A549 (cell line): ENCODE measurements around the gene CD3E. TPM values are rescaled to one million over a fixed set of nuclear protein-coding genes. Genes with fewer than 3 reads are reported as not detected.

Experiments used
- ATAC-seq, 2 experiments: fragments of 200-7000 bp in 1 of 2; fragments of >200 bp in 1 of 2; cut with Nextera tagmentation in 1 of 2; cut with Tn5 transposase in 1 of 2; 3 replicates each; pipeline versions ENCODE4 v1.8.0 to v1.9.1; 2018 to 2020; ENCODE audit warnings: mild to moderate bottlenecking in 1 of 2, moderate library complexity in 1 of 2
- CTCF ChIA-PET: fragments of 300-600 bp; sonication (Branson Sonifier 250); formaldehyde crosslinking; extraction: SDS; loops from one replicate; lab custom pipeline; 2021; ENCODE audit warnings: antibody characterized with exemption, inconsistent platforms; lab: Yijun Ruan, JAX
- POLR2A ChIA-PET: fragments of 350-600 bp; formaldehyde crosslinking; extraction: SDS; loops from one replicate; lab custom pipeline; 2021; ENCODE audit warnings: antibody characterized with exemption, inconsistent platforms; lab: Yijun Ruan, JAX
- DNase-seq, 2 experiments: peaks; one replicate each; pipeline versions ENCODE4 v3.0.0 to v3.0.0-alpha.2; 2011 to 2016; ENCODE audit warnings: low read depth in 1 of 2, low spot score in 1 of 2
- FAIRE-seq: peaks from 2 replicates; lab custom pipeline; 2011; peaks lifted over from hg19 to GRCh38; lab: Jason Lieb, UNC
- H3K27ac ChIP-seq, 2 experiments: fragments of >200 bp; sonication (Bioruptor Twin); formaldehyde crosslinking; 3 replicates each; pipeline ENCODE4 v1.5.1; 2016 to 2017
- H3K4me1 ChIP-seq: fragments of >200 bp; sonication (Bioruptor Twin); formaldehyde crosslinking; 3 replicates; pipeline ENCODE4 v1.6.1; 2016
- H3K4me2 ChIP-seq: fragments of >200 bp; sonication (Bioruptor Twin); formaldehyde crosslinking; 3 replicates; pipeline ENCODE4 v1.6.1; 2016
- H3K4me3 ChIP-seq: fragments of >200 bp; sonication (Bioruptor Twin); formaldehyde crosslinking; 3 replicates; pipeline ENCODE4 v1.5.1; 2016
- H3K9me3 ChIP-seq: fragments of >200 bp; sonication (Bioruptor Twin); formaldehyde crosslinking; 3 replicates; pipeline ENCODE4 v1.6.1; 2016
- CBX2 ChIP-seq: fragments of 200-600 bp; sonication (generic); IDR thresholded peaks from 2 replicates; pipeline ENCODE4 v1.6.1; 2016; ENCODE audit warnings: low read depth, mild to moderate bottlenecking, borderline replicate concordance
- CEBPB ChIP-seq, 2 experiments: fragments of >200 bp in 1 of 2; sonication (Bioruptor Twin) in 1 of 2; formaldehyde crosslinking in 1 of 2; IDR thresholded peaks; 2 replicates each; pipeline ENCODE4 v1.6.1; 2012 to 2016
- CHD2 ChIP-seq: fragments of 150-350 bp; IDR thresholded peaks from 2 replicates; pipeline ENCODE4 v1.6.1; 2014; ENCODE audit warnings: low read length; ENCODE audit not compliant: partially characterized antibody
- EHF ChIP-seq: fragments of 250-450 bp; sonication (Bioruptor Pico); IDR thresholded peaks from 2 replicates; pipeline ENCODE4 v1.5.0; 2020; ENCODE audit warnings: mild to moderate bottlenecking
- HDAC2 ChIP-seq: fragments of 200-600 bp; sonication (generic); IDR thresholded peaks from 2 replicates; pipeline ENCODE4 v1.6.1; 2016
- HMGXB4 ChIP-seq: fragments of 250-450 bp; sonication (Bioruptor Pico); IDR thresholded peaks from 2 replicates; pipeline ENCODE4 v1.5.0; 2021; ENCODE audit warnings: mild to moderate bottlenecking, moderate library complexity, borderline replicate concordance
- HOXA7 ChIP-seq: fragments of 250-450 bp; sonication (Bioruptor Pico); IDR thresholded peaks from 2 replicates; pipeline ENCODE4 v1.5.0; 2020; ENCODE audit warnings: mild to moderate bottlenecking, moderate library complexity
- JUNB ChIP-seq: fragments of >200 bp; sonication (Bioruptor Twin); formaldehyde crosslinking; IDR thresholded peaks from 2 replicates; pipeline ENCODE4 v1.6.1; 2016
- MAFK ChIP-seq: fragments of 450-650 bp; IDR thresholded peaks from 2 replicates; pipeline ENCODE4 v1.6.1; 2014; ENCODE audit not compliant: partially characterized antibody
- MAZ ChIP-seq: fragments of 150-350 bp; IDR thresholded peaks from 2 replicates; pipeline ENCODE4 v1.6.1; 2014; ENCODE audit warnings: antibody characterized with exemption, low read depth, low read length, borderline replicate concordance
- MYC ChIP-seq: IDR thresholded peaks from 2 replicates; pipeline ENCODE4 v1.6.1; 2012; ENCODE audit warnings: mild to moderate bottlenecking, inconsistent platforms, low read length, improper control_type of control experiment, borderline replicate concordance
- NFE2L2 ChIP-seq: fragments of 150-350 bp; conservative IDR thresholded peaks from 2 replicates; pipeline ENCODE4 v1.6.1; 2014; ENCODE audit warnings: low read length
- NR3C1 ChIP-seq: fragments of >200 bp; sonication (Bioruptor Twin); formaldehyde crosslinking; IDR thresholded peaks from 3 replicates; pipeline ENCODE4 v1.6.1; 2017
- RARB ChIP-seq: fragments of 250-450 bp; sonication (Bioruptor Pico); IDR thresholded peaks from 2 replicates; pipeline ENCODE4 v1.8.0; 2021; ENCODE audit warnings: mild to moderate bottlenecking, moderate library complexity
- RNF2 ChIP-seq: fragments of 200-600 bp; sonication (generic); IDR thresholded peaks from 2 replicates; pipeline ENCODE4 v1.6.1; 2016; ENCODE audit warnings: low read depth, mild to moderate bottlenecking, antibody characterized with exemption, moderate library complexity, borderline replicate concordance
- SMC3 ChIP-seq: fragments of >200 bp; sonication (Bioruptor Twin); formaldehyde crosslinking; IDR thresholded peaks from 3 replicates; pipeline ENCODE4 v1.6.1; 2018; ENCODE audit warnings: inconsistent platforms
- SREBF2 ChIP-seq: fragments of 450-650 bp; IDR thresholded peaks from 2 replicates; pipeline ENCODE4 v1.6.1; 2014; ENCODE audit warnings: mild to moderate bottlenecking, moderate library complexity
- TFCP2L1 ChIP-seq: fragments of 250-450 bp; sonication (Bioruptor Pico); IDR thresholded peaks from 2 replicates; pipeline ENCODE4 v1.5.0; 2021; ENCODE audit warnings: mild to moderate bottlenecking
- WGBS: methylation state at CpG from one replicate; pipeline ENCODE4 v1.1.6; 2017; ENCODE audit errors: missing lambda C conversion rate; 5-methylcytosine and 5-hydroxymethylcytosine counted together
- polyA plus RNA-seq, 4 experiments: library from polyadenylated mRNA; depleted of rRNA in 3 of 4; stranded (reverse); fragments of >200 nt; fragmentation: RNase III in 1 of 4; extraction: RNeasy Plus Mini Kit Qiagen cat#74134 plus additional on column Dnase treatment in 1 of 4; gene quantifications; 2 replicates in 3 of 4; 3 replicates in 1 of 4; pipeline ENCODE4 v1.2.3, GENCODE V29; 2011 to 2017
- TF ChIP-seq, protein P1 (sequence below): IDR thresholded peaks from 2 replicates; pipeline ENCODE4 v1.6.1; 2012
- TF ChIP-seq, protein P2 (sequence below): fragments of >200 bp; sonication (Bioruptor Twin); formaldehyde crosslinking; IDR thresholded peaks from 2 replicates; pipeline ENCODE4 v1.6.1; 2016
- TF ChIP-seq, protein P3 (sequence below): fragments of 200-600 bp; sonication (generic); IDR thresholded peaks from 2 replicates; pipeline ENCODE4 v1.6.1; 2016; ENCODE audit warnings: antibody characterized with exemption, mild to moderate bottlenecking, moderate library complexity

CD3E gene
- polyA plus RNA-seq, 2 of the 4 experiments (the other 2 are of a cell fraction): not detected

DNA sequence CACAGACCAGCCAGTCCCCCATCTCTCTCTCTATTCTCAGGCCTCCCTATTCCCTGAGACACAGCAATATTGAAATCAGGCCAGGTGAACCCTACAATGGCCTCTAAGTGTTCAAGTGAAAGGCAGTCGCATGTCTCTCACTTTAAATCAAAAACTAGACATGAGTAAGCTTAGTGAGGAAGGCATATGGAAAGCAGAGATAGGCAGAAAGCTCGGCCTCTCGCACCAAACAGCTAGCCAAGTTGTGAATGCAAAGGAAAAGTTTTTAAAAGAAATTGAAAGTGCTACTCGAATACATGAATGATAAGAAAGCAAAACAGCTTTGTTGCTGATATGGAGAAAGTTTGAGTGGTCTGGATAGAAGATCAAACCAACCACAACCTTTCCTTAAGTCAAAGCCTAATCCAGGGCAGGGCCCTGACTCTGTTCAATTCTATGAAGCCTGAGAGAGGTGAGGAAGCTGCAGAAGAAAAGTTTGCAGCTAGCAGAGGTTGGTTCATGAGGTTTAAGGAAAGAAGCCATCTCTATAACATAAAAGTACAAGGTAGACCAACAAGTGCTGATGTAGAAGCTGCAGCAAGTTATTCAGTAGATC lies 20.7 kb upstream of the CD3E start:
- no peak for FAIRE-seq
- no peak for DNase-seq
- no peak overlapping the region for H3K27ac ChIP-seq
- H3K4me3 ChIP-seq: no peak overlapping the region
- POLR2A ChIA-PET: no interaction called here
- H3K4me1 ChIP-seq: no peaks in the 10 kb centered on the region
- no peak overlapping the region for H3K4me2 ChIP-seq
- TF ChIP-seq, protein P1, sequence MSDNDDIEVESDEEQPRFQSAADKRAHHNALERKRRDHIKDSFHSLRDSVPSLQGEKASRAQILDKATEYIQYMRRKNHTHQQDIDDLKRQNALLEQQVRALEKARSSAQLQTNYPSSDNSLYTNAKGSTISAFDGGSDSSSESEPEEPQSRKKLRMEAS: no peak
- TF ChIP-seq MYC (no peak), RNF2 (no peak), MAZ (no peak), CHD2 (no peak), CBX2 (no peak), RARB (no peak), TFCP2L1 (no peak), SMC3 (no peak), MAFK (no peak), HDAC2 (no peak)
- ATAC-seq: no peak
- 39% methylated on average over 4 of the region's 4 CpGs for WGBS
- CTCF ChIA-PET: interaction anchor here (0.6 to 1.8 kb wide), 3 partner anchors 31 to 112 kb away, joined by 3 to 6 read pairs (median 5); no protein-coding TSS in a partner anchor
- no peaks in the 10 kb centered on the region for H3K9me3 ChIP-seq

GRCh38 chr11:118286545-118286944 lies 18.0 kb upstream of the CD3E start:
- TF ChIP-seq, protein P2, sequence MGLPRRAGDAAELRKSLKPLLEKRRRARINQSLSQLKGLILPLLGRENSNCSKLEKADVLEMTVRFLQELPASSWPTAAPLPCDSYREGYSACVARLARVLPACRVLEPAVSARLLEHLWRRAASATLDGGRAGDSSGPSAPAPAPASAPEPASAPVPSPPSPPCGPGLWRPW: no peak
- no peak for FAIRE-seq
- 31% methylated on average over 2 of the region's 2 CpGs for WGBS
- no peak for ATAC-seq
- Histone ChIP-seq H3K9me3 (no peaks in the 10 kb centered on the region; the same call in 2 of the 3 replicates), H3K4me3 (no peak overlapping the region), H3K4me1 (0 out of 3 replicates have a peak, but pooled peaks cover 4% of the 10 kb centered on the region), H3K27ac (no peak overlapping the region), H3K4me2 (no peak overlapping the region)
- DNase-seq: no peak
- CTCF ChIA-PET: no interaction called here
- POLR2A ChIA-PET: no interaction called here

DNA sequence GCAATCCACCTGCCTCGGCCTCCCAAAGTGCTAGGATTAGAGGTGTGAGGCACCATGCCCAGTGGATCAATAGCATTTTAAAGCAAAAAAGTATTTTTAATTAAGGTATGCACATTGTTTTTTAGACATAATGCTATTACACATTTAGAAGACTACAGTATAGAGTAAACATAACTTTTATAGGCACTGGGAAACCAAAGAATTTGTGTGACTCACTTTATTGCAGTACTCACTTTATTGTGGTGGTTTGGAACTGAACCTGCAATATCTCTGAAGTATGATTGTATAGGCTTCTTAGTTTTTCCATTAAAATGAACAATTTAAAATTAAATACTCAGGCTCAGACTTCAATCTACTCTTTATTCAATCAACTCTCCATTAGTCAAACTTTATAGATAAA lies 17.5 kb upstream of the CD3E start:
- H3K4me2 ChIP-seq: no peak overlapping the region
- WGBS: 33% methylated on average over 1 of the region's 1 CpG
- no peak for ATAC-seq
- FAIRE-seq: no peak
- TF ChIP-seq JUNB (no peak), EHF (CRISPR knock-in tag) (no peak), HOXA7 (no peak), HMGXB4 (no peak), TFCP2L1 (no peak), CEBPB (IDR thresholded peaks at IDR 0.05) (no peak), SREBF2 (no peak), NR3C1 (no peak), NFE2L2 (no peak)
- TF ChIP-seq, protein P2: no peak
- TF ChIP-seq, protein P3, sequence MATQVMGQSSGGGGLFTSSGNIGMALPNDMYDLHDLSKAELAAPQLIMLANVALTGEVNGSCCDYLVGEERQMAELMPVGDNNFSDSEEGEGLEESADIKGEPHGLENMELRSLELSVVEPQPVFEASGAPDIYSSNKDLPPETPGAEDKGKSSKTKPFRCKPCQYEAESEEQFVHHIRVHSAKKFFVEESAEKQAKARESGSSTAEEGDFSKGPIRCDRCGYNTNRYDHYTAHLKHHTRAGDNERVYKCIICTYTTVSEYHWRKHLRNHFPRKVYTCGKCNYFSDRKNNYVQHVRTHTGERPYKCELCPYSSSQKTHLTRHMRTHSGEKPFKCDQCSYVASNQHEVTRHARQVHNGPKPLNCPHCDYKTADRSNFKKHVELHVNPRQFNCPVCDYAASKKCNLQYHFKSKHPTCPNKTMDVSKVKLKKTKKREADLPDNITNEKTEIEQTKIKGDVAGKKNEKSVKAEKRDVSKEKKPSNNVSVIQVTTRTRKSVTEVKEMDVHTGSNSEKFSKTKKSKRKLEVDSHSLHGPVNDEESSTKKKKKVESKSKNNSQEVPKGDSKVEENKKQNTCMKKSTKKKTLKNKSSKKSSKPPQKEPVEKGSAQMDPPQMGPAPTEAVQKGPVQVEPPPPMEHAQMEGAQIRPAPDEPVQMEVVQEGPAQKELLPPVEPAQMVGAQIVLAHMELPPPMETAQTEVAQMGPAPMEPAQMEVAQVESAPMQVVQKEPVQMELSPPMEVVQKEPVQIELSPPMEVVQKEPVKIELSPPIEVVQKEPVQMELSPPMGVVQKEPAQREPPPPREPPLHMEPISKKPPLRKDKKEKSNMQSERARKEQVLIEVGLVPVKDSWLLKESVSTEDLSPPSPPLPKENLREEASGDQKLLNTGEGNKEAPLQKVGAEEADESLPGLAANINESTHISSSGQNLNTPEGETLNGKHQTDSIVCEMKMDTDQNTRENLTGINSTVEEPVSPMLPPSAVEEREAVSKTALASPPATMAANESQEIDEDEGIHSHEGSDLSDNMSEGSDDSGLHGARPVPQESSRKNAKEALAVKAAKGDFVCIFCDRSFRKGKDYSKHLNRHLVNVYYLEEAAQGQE: no peak
- TF ChIP-seq, all 56 proteins: peak for 0
- Histone ChIP-seq H3K9me3 (no peaks in the 10 kb centered on the region; the same call in 2 of the 3 replicates), H3K4me3 (no peak overlapping the region), H3K4me1 (0 out of 3 replicates have a peak, but pooled peaks cover 4% of the 10 kb centered on the region), H3K27ac (no peak overlapping the region)
- ChIA-PET POLR2A (no interaction called here), CTCF (no interaction called here)
- no peak for DNase-seq
